IMR-90 (cell line): ENCODE measurements around the gene FOXP1. TPM values are rescaled to one million over a fixed set of nuclear protein-coding genes. Genes with fewer than 3 reads are reported as not detected.
A peak's percentile ranks its signal among the peaks of the same experiment; 100 is the strongest.

Experiments used
- ATAC-seq: fragments of 200-7000 bp; cut with Tn5 transposase; 2 replicates; pipeline ENCODE4 v1.9.1; 2020; ENCODE audit warnings: low read depth, mild to moderate bottlenecking, moderate library complexity
- BruUV-seq: library from RNA; stranded (reverse); fragments of 400-500 nt; replicated peaks from 2 replicates; lab custom pipeline; 2021; lab: Mats Ljungman, UMichigan
- CTCF ChIA-PET: fragments of 300-600 bp; formaldehyde crosslinking; extraction: SDS; loops from one replicate; lab custom pipeline; 2021; ENCODE audit warnings: antibody characterized with exemption; lab: Yijun Ruan, JAX
- POLR2A ChIA-PET: fragments of 300-600 bp; sonication (Branson Sonifier 250); formaldehyde crosslinking; loops from one replicate; lab custom pipeline; 2022; ENCODE audit warnings: antibody characterized with exemption; ENCODE audit not compliant: unreplicated experiment; lab: Charles Lee
- DNase-seq: peaks from one replicate; pipeline ENCODE4 v3.0.0; 2013
- H2AFZ ChIP-seq: replicated peaks from 2 replicates; pipeline ENCODE3; 2013; ENCODE audit warnings: low read length, mild to moderate bottlenecking; ENCODE audit not compliant: poor library complexity
- H2AK5ac ChIP-seq: 2 replicates; pipeline ENCODE4 v1.6.1; 2013; ENCODE audit warnings: low read depth, low read length, inconsistent platforms
- H2AK9ac ChIP-seq: replicated peaks from 2 replicates; pipeline ENCODE3; 2013; ENCODE audit warnings: mild to moderate bottlenecking, low read depth, low read length, moderate library complexity; ENCODE audit not compliant: poor library complexity
- H2BK120ac ChIP-seq: 2 replicates; pipeline ENCODE4 v1.6.1; 2013; ENCODE audit warnings: low read depth, low read length, inconsistent platforms
- H2BK15ac ChIP-seq: 3 replicates; pipeline ENCODE4 v1.6.1; 2013; ENCODE audit warnings: low read depth, low read length, inconsistent platforms
- H2BK20ac ChIP-seq: 2 replicates; pipeline ENCODE4 v1.6.1; 2013; ENCODE audit warnings: low read depth, mild to moderate bottlenecking, inconsistent platforms, low read length, moderate library complexity
- H2BK5ac ChIP-seq: 2 replicates; pipeline ENCODE4 v1.6.1; 2013; ENCODE audit warnings: mild to moderate bottlenecking, low read depth, low read length, inconsistent platforms; ENCODE audit not compliant: poor library complexity, severe bottlenecking
- H3K14ac ChIP-seq: replicated peaks from 2 replicates; pipeline ENCODE4 v1.6.1; 2013; ENCODE audit warnings: low read depth, low read length, inconsistent platforms
- H3K18ac ChIP-seq: 2 replicates; pipeline ENCODE4 v1.6.1; 2013; ENCODE audit warnings: low read depth, low read length, control low read depth
- H3K23ac ChIP-seq: 2 replicates; pipeline ENCODE4 v1.6.1; 2013; ENCODE audit warnings: low read depth, low read length, inconsistent platforms
- H3K27ac ChIP-seq: 2 replicates; pipeline ENCODE4 v1.5.1; 2013; ENCODE audit warnings: mild to moderate bottlenecking, control low read depth, low read length; ENCODE audit not compliant: insufficient read depth
- H3K27me3 ChIP-seq: 2 replicates; pipeline ENCODE4 v1.6.1; 2013; ENCODE audit warnings: low read length; ENCODE audit not compliant: control insufficient read depth, insufficient read depth
- H3K36me3 ChIP-seq: 2 replicates; pipeline ENCODE4 v1.6.1; 2013; ENCODE audit warnings: low read length, mixed read lengths; ENCODE audit not compliant: control insufficient read depth, insufficient read depth
- H3K4ac ChIP-seq: 2 replicates; pipeline ENCODE4 v1.6.1; 2013; ENCODE audit warnings: low read depth, low read length, inconsistent platforms
- H3K4me1 ChIP-seq: 2 replicates; pipeline ENCODE4 v1.6.1; 2013; ENCODE audit warnings: low read length, mixed read lengths; ENCODE audit not compliant: control insufficient read depth, insufficient read depth
- H3K4me2 ChIP-seq: 2 replicates; pipeline ENCODE4 v1.6.1; 2013; ENCODE audit warnings: low read depth, mild to moderate bottlenecking, control low read depth, low read length, moderate library complexity
- H3K4me3 ChIP-seq: 2 replicates; pipeline ENCODE4 v1.5.1; 2013; ENCODE audit warnings: low read depth, mild to moderate bottlenecking, control low read depth, low read length, moderate library complexity; ENCODE audit not compliant: insufficient read depth
- H3K56ac ChIP-seq: 2 replicates; pipeline ENCODE4 v1.6.1; 2013; ENCODE audit warnings: low read length, inconsistent platforms; ENCODE audit not compliant: insufficient read depth; ENCODE audit errors: extremely low read depth
- H3K79me1 ChIP-seq, 2 experiments: 2 replicates each; pipeline ENCODE4 v1.6.1; 2013; ENCODE audit warnings: low read length in 2 of 2, inconsistent platforms in 1 of 2, low read depth in 1 of 2
- H3K9ac ChIP-seq: 2 replicates; pipeline ENCODE4 v1.6.1; 2013; ENCODE audit warnings: low read depth, low read length, control low read depth
- H3K9me1 ChIP-seq: 2 replicates; pipeline ENCODE4 v1.6.1; 2013; ENCODE audit warnings: low read length, inconsistent platforms; ENCODE audit not compliant: insufficient read depth
- H3K9me3 ChIP-seq: 2 replicates; pipeline ENCODE4 v1.6.1; 2013; ENCODE audit warnings: low read length; ENCODE audit not compliant: control insufficient read depth, insufficient read depth
- H4K20me1 ChIP-seq: 2 replicates; pipeline ENCODE4 v1.6.1; 2013; ENCODE audit warnings: low read length, inconsistent platforms; ENCODE audit not compliant: insufficient read depth
- H4K5ac ChIP-seq: 2 replicates; pipeline ENCODE4 v1.6.1; 2013; ENCODE audit warnings: mild to moderate bottlenecking, low read depth, low read length, control low read depth
- H4K8ac ChIP-seq, 2 experiments: 2 replicates each; pipeline ENCODE4 v1.6.1; 2013; ENCODE audit warnings: low read depth in 2 of 2, low read length in 2 of 2, control low read depth in 1 of 2, inconsistent platforms in 1 of 2
- H4K91ac ChIP-seq: 2 replicates; pipeline ENCODE4 v1.6.1; 2013; ENCODE audit warnings: low read depth, low read length, inconsistent platforms; ENCODE audit not compliant: insufficient read depth
- BHLHE40 ChIP-seq: fragments of 150-350 bp; IDR thresholded peaks from 2 replicates; pipeline ENCODE4 v1.6.1; 2016; ENCODE audit warnings: mild to moderate bottlenecking, low read depth, low read length
- CEBPB ChIP-seq: IDR thresholded peaks from 2 replicates; pipeline ENCODE4 v1.6.1; 2012; ENCODE audit warnings: low read depth, low read length, improper control_type of control experiment
- CHD1 ChIP-seq: IDR thresholded peaks from 2 replicates; pipeline ENCODE4 v1.6.1; 2012; ENCODE audit warnings: low read depth, low read length, improper control_type of control experiment
- CTCF ChIP-seq: conservative IDR thresholded peaks from 2 replicates; pipeline ENCODE4 v1.5.1; 2012; ENCODE audit warnings: mild to moderate bottlenecking, low read depth, low read length, improper control_type of control experiment
- ELK1 ChIP-seq: fragments of 150-350 bp; IDR thresholded peaks from 2 replicates; pipeline ENCODE4 v1.6.1; 2016; ENCODE audit warnings: low read depth, mild to moderate bottlenecking, low read length, moderate library complexity, borderline replicate concordance
- FOS ChIP-seq: fragments of 150-350 bp; IDR thresholded peaks from 2 replicates; pipeline ENCODE4 v1.6.1; 2016; ENCODE audit warnings: low read depth, low read length
- MAFK ChIP-seq: IDR thresholded peaks from 2 replicates; pipeline ENCODE4 v1.6.1; 2012; ENCODE audit warnings: low read depth, low read length, improper control_type of control experiment
- MAZ ChIP-seq: IDR thresholded peaks from 2 replicates; pipeline ENCODE4 v1.6.1; 2012; ENCODE audit warnings: low read depth, mild to moderate bottlenecking, low read length, improper control_type of control experiment, moderate library complexity, borderline replicate concordance
- MXI1 ChIP-seq: IDR thresholded peaks from 2 replicates; pipeline ENCODE4 v1.6.1; 2012; ENCODE audit warnings: low read depth, mild to moderate bottlenecking, low read length, moderate library complexity, borderline replicate concordance
- NFE2L2 ChIP-seq: fragments of 150-350 bp; IDR thresholded peaks from 2 replicates; pipeline ENCODE4 v1.6.1; 2016; ENCODE audit warnings: low read depth, mild to moderate bottlenecking, low read length
- POLR2A ChIP-seq: IDR thresholded peaks from 2 replicates; pipeline ENCODE4 v1.6.1; 2012; ENCODE audit warnings: mild to moderate bottlenecking, low read depth, low read length
- RAD21 ChIP-seq: IDR thresholded peaks from 2 replicates; pipeline ENCODE4 v1.6.1; 2012; ENCODE audit warnings: low read length, improper control_type of control experiment
- RFX5 ChIP-seq: IDR thresholded peaks from 2 replicates; pipeline ENCODE4 v1.8.0; 2012; ENCODE audit warnings: low read depth, mild to moderate bottlenecking, low read length, moderate library complexity
- SMC3 ChIP-seq: fragments of 150-350 bp; IDR thresholded peaks from 2 replicates; pipeline ENCODE4 v1.6.1; 2016; ENCODE audit warnings: low read depth, mild to moderate bottlenecking, antibody characterized with exemption, low read length, moderate library complexity
- USF2 ChIP-seq: fragments of 150-350 bp; IDR thresholded peaks from 2 replicates; pipeline ENCODE4 v1.6.1; 2017; ENCODE audit warnings: mild to moderate bottlenecking, antibody characterized with exemption, low read length, low read depth
- WGBS, 2 experiments: methylation state at CpG; one replicate each; pipeline versions ENCODE4 v1.1.5 to v1.1.7; 2013; ENCODE audit warnings: missing lambda C conversion rate in 2 of 2; ENCODE audit not compliant: insufficient read length in 1 of 2; ENCODE audit errors: extremely low coverage in 2 of 2; 5-methylcytosine and 5-hydroxymethylcytosine counted together
- dilution Hi-C: fragments of 300-500 bp; cut with HindIII; formaldehyde crosslinking; loops from one replicate; pipeline ENCODE4 v1.14.3; 2018; ENCODE audit warnings: low sequenced_read_pairs; ENCODE audit not compliant: unreplicated experiment
- in situ Hi-C: fragments of 300-500 bp; cut with MboI; formaldehyde crosslinking; loops from 3 replicates; pipeline ENCODE4 v1.14.3; 2019; ENCODE audit warnings: low sequenced_read_pairs, inconsistent platforms, mixed read lengths
- intact Hi-C: fragments of 100-400 bp; cut with micrococcal nuclease; formaldehyde crosslinking; loops from 2 replicates; pipeline ENCODE4 v1.10.0; 2022
- polyA plus RNA-seq, 3 experiments: library from polyadenylated mRNA; depleted of rRNA; stranded (reverse); fragments of >200 nt; gene quantifications; 2 replicates each; pipeline ENCODE4 v1.2.3, GENCODE V29; 2012; ENCODE audit warnings: low replicate concordance in 1 of 3
- total RNA-seq: library from RNA; depleted of rRNA; stranded (reverse); fragments of >200 nt; gene quantifications from 2 replicates; pipeline ENCODE4 v1.2.3, GENCODE V29; 2012

FOXP1 gene
- total and polyA plus RNA-seq, 2 of the 4 experiments (the other 2 are of a cell fraction) = 37.0 to 132 TPM

- peak overlapping the region; percentile 83; the same call in 1 of the 2 replicates for H3K4me2 ChIP-seq
- WGBS, 2 experiments = 83% methylated on average over 2 of the region's 3 CpGs; no CpG with 5 or more reads in 1 of the 2 experiments
- ATAC-seq (no peak), DNase-seq (no peak)
- no peak overlapping the region for H2AFZ ChIP-seq
- H3K14ac ChIP-seq = no peak overlapping the region
- no peaks in the 10 kb centered on the region for H3K27me3 ChIP-seq
- no peak overlapping the region for H2AK5ac ChIP-seq
- dilution Hi-C loops = no loop called here
- POLR2A ChIA-PET = no interaction called here
- H3K23ac ChIP-seq = 0 out of 2 replicates have a peak overlapping the region, but pooled peaks have one; percentile 20
- H3K79me1 ChIP-seq = peaks cover 3 to 50% of the 10 kb centered on the region in 2 experiments; a peak in 2 of 4 replicates
- intact Hi-C loops = loop anchor here (5.0 kb wide), 3 partner anchors 166 to 344 kb away; no protein-coding TSS in a partner anchor
- H3K9me1 ChIP-seq = peaks cover 7% of the 10 kb centered on the region
- no peak overlapping the region for H2BK15ac ChIP-seq
- no peak overlapping the region for H3K27ac ChIP-seq
- H3K9me3 ChIP-seq = no peaks in the 10 kb centered on the region
- no peak overlapping the region for H2AK9ac ChIP-seq
- no peak overlapping the region for H3K56ac ChIP-seq
- TF ChIP-seq CTCF (no peak), MXI1 (no peak), FOS (no peak), SMC3 (no peak), RAD21 (no peak), CEBPB (no peak), NFE2L2 (no peak), CHD1 (no peak), MAFK (no peak), MAZ (no peak), POLR2A (no peak), USF2 (no peak), BHLHE40 (no peak), ELK1 (no peak), RFX5 (no peak)
- H4K8ac ChIP-seq = peak overlapping the region in 1 of 2 experiments; percentile 63; a peak in 1 of 4 replicates
- H3K4me1 ChIP-seq = peaks cover 11% of the 10 kb centered on the region
- no peak overlapping the region for H4K91ac ChIP-seq
- H2BK120ac ChIP-seq = no peak overlapping the region
- H3K18ac ChIP-seq = no peak overlapping the region; the same call in 1 of the 2 replicates
- no peak overlapping the region for H3K9ac ChIP-seq
- peak overlapping the region; percentile 98 for H2BK5ac ChIP-seq
- H4K5ac ChIP-seq = no peak overlapping the region
- H4K20me1 ChIP-seq = peaks cover 21% of the 10 kb centered on the region; the same call in 1 of the 2 replicates
- in situ Hi-C loops = no loop called here
- peak overlapping the region; percentile 0; the same call in 1 of the 2 replicates for H3K4ac ChIP-seq
- CTCF ChIA-PET = no interaction called here
- BruUV-seq = no TSS peak
- no peak overlapping the region for H2BK20ac ChIP-seq
- H3K4me3 ChIP-seq = no peak overlapping the region
- H3K36me3 ChIP-seq = no peaks in the 10 kb centered on the region
Observed at GRCh38 chr3:71061581-71061980, 521.9 kb downstream of the FOXP1 start.
